Left colon (tissue), 2 donors: ENCODE data around the gene FBLN2. TPM values are rescaled to one million over a fixed set of nuclear protein-coding genes. Genes with fewer than 3 reads are reported as not detected.

Source experiments
- ATAC-seq: fragments of 200-7000 bp; cut with Tn5 transposase; one replicate; pipeline ENCODE4 v1.9.1; 2020; ENCODE audit warnings: mild to moderate bottlenecking, moderate library complexity
- DNase-seq, 2 donors: peaks; one replicate each; pipeline ENCODE4 v3.0.0-alpha.2; 2020
- intact Hi-C, 2 donors: fragments of 100-400 bp; cut with DNase I in 1 of 2; cut with micrococcal nuclease in 1 of 2; formaldehyde crosslinking; loops; one replicate each; pipeline versions ENCODE4 v1.11.2 to v1.14.0; 2022; cut with DNase I, micrococcal nuclease
- total RNA-seq, 2 donors: library from RNA; stranded (reverse); fragmentation: NEBNext Ultra II Directional; extraction: Animal tissue kit (Norgen Biotek cat#: 25700); gene quantifications; one replicate each; pipeline ENCODE4 v1.2.1, GENCODE V29; 2021
- donor health status: DM: no; HTN: no; CAD: no.
- donor health status: DM: yes; HTN: yes; CAD: no.

Gene FBLN2
- total RNA-seq, 2 donors from 2014 or later, result 20.7 to 22.8 TPM

DNA sequence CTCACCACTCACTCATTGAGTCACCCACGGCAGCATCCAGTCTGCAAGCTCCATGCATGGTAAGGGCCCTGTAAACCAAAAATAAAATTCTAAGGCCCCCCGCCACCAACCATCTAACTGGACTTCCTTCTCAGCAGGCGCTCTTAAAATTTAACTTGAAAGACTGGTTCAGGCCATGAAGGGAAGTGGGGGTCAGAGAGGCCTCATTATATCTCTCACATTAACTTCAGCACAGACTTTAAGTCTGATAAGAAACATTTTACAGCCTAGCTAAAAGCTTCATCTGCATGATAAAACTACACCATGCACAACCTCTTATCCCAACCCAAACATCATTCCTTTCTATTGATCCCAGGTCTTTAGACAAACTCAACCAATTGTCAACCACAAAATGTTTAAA, 38.5 kb downstream of the FBLN2 start:
- intact Hi-C loops, result no loop called here
- DNase-seq, result no peak
- no peak for ATAC-seq

DNA sequence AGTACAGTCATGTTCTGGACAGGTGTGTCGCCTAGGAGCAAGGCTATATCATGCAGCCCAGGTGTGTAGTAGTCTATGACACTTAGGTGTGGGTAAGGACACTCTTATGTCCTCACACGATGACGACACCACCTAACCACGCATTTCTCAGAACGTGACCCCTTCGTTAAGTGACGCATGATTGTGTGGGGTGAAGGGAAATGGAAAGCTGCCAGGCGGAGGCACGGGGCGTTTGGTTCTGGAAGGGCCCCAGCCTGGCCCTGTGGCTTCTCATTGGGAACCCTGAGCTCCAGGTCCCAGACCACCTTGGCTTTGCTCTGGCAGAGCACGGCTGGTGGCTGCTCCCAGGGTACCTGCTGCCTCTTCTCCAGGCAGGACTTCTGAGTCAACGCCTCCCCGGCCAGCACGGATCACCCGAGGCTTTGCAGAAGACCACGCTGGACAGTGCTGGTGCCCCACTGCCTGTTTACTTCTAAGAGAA, 39.3 kb downstream of the FBLN2 start:
- intact Hi-C loops, result no loop called here
- ATAC-seq (no peak), DNase-seq (no peak)

DNA sequence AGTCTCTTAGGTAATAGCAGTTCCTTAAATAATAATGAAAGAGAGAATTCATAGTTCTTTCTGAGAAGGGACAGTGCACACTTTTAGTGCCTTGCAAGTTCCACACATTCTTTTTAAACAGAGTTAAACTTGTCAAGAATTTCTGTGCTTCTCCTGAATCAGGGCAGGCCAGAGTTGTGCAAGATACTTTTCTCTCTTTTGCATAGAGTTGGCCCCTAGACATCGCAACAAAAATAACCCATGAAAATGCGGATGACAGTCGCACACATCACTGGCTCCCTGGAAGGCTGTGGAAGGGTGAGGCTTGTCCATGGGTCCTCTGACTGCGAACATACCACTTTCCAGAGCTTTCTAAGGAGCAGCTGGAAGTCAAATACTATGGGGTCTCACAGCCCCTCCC, 40.1 kb downstream of the FBLN2 start:
- DNase-seq (no peak), ATAC-seq (no peak)
- intact Hi-C loops, result no loop called here

DNA sequence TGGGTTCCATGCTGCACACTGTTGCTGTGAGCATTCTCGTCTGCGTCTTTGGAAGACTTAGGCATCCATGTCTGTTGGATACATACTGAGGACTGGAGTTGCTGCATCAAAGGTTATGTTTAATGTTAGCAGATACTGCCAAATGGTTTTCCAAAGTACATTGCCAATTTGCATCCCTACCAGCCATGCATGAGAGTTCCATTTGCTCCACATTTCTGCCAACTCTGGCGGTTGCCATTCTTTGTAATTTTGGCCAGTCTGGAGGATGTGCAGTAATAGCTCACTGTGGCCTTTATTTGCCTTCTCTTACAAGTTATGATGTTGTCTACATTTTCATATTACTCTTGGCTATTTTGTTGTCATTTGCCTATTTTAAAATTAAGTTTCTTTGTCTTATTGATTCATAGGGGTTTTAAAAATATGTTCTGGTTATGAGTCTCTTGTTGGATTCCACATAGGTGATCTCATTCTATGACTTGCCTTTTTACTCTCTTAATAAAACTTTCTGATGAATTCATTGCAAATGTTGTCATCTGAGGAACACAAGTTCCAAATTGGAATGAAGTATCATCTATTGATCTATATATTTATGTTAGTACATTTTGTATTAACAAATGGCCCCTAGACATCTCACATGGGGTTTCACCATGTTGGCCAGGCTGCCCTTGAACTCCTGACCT, 42.1 kb downstream of the FBLN2 start:
- intact Hi-C loops, result no loop called here
- no peak for ATAC-seq
- no peak for DNase-seq

DNA sequence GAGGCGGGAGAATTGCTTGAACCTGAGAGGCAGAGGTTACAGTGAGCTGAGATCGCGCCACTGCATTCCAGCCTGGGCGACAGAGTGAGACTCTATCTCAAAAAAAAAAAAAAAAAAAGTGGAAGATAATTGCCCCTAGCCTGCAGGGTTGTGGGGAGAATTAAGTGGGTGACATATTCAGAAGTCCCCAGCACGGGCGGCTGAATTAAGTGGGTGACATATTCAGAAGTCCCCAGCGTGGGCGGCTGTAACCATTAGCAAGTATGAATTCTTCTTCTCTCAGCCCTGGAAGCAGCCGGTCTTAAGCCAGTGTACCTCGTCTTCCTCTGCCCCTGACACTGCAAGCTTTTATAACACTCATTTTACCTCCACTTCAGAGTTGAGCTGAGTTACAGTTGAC, 44.7 kb downstream of the FBLN2 start:
- ATAC-seq (no peak), DNase-seq (no peak)
- intact Hi-C loops, result no loop called here

DNA sequence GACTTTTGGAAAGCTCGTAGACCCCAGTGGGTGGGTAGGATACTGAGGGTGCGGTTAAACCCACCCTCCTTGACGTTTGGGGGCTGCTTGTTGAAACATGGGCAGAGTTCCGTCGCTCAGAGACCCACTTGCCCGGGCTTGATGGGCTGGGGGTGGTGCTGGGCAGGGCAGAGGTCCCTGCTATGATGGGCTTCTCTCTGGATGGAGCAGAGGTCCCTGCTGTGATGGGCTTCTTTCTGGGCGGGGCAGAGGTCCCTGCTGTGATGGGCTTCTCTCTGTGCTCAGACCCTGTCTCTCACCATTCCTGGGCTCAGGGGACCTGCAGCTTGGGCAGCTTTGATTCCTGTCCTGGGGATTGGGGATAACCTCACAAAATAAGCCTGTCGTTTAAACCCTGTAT, 45.2 kb downstream of the FBLN2 start:
- ATAC-seq (no peak), DNase-seq (no peak)
- intact Hi-C loops, result no loop called here

DNA sequence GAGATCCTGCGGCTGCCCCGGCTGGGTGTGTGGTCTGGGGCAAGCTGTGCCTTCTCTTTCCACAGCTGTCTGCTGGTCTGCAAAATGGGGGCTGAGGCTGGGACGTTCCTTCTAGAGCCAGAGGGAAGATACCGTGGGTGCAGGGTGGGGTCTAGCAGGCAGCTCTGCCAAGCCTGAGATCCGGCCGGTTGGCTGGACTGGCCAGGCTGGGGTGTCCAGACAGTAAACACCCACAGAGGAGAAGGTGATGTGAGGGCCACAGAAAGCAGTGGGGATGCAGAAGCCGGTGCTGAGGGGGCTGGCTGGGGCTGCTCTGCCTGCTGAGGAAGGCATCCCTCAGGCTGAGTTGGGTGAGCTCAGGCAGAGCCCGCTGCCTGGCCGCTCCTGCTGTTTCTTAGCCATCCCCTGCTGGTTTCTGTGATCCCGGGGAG, 46.1 kb downstream of the FBLN2 start:
- ATAC-seq (no peak), DNase-seq (no peak)
- intact Hi-C loops, result no loop called here

DNA sequence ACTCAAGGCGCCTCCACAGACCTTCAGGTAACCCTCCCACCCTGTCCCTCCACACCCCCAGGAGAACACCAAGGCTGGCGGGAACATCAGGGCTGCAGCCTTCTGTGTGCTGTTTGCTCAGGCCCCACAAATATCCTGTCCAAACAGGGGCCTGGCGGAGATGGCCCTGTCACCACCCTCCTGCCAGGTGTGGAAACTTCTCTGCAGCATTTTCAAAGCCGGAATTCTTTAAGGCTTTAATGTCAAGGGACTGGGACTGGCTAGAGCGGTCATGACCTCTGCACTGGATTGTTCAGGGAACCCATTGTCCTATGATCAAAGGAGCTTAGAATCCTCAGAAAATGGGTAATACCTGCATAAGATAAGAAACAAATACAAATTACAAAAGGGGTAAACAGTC, 46.6 kb downstream of the FBLN2 start:
- ATAC-seq (no peak), DNase-seq (no peak)
- intact Hi-C loops, result no loop called here

DNA sequence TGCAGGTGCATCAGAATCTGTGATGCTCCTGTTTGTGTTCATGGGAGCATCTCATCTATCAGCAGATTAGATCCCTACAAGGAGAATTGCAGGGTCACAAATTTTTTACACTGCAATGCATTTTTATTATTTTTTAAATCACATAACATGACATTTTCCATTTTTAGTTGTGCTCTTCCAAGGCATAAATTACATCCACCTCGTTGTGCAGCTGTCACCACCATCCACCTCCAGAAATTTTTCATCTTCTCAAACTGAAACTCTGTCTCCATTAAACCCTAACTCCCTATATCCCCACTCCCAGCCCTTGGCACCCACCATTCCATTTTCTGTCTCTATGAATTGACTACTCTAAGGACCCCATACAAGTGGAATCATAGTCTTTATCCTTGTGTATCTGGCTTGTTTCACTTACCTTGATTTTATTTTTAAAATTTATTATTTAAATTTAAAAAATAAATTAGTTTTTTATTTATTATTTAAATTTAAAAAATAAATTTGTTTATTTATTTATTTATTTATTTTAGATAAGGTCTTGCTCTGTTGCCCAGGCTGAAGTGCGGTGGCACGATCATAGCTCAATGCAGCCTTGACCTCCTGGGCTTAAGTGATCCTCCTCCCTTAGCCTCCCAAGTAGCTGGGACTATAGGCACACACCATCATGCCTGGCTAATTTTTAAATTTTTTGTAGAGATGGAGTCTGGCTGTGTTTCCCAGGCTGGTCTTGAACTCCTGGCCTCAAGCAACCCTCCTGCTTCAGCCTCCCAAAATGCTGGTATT, 47.7 kb downstream of the FBLN2 start:
- no peak for ATAC-seq
- no peak for DNase-seq
- intact Hi-C loops, result no loop called here

DNA sequence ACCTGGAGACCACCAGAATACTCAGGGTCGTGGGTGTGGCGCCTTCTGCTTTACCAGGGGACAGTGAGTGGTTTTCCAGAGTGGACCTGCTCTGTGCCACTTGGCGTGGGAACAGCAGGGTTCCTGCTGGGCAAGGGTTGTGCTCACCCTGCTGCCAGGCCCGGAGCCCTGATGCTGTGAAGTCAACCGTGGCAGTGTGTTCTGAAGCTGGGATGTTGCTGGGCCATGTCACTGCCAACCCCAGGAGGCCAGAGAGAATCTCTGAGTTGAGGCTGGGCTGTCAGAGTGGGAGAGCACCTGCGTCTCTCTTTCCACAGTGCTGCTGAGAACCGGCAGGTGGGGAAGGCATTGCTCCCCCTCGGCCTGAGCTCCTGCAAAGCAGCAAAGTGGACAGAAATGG, 48.7 kb downstream of the FBLN2 start:
- ATAC-seq (no peak), DNase-seq (no peak)
- intact Hi-C loops, result no loop called here

DNA sequence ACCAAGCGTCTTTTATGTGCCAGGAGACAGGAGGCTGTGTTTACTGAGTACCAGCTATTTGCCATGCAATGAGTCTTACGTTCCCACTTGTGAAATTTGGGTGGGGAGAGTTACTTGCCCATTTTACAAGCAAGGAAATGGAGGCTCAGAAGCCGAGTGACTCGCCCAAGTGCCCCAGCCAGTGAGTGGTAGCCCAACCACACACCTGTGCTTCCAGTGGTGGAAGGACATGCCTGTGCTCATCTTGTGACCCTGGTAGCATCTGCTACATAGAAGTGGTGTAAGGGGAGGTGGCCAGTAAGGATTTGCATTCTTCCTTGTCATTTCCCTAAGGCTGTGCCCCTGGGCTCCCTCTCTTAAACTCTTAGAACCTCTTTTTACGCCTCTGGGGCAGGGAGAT, 49.3 kb downstream of the FBLN2 start:
- no peak for ATAC-seq
- intact Hi-C loops, result no loop called here

DNA sequence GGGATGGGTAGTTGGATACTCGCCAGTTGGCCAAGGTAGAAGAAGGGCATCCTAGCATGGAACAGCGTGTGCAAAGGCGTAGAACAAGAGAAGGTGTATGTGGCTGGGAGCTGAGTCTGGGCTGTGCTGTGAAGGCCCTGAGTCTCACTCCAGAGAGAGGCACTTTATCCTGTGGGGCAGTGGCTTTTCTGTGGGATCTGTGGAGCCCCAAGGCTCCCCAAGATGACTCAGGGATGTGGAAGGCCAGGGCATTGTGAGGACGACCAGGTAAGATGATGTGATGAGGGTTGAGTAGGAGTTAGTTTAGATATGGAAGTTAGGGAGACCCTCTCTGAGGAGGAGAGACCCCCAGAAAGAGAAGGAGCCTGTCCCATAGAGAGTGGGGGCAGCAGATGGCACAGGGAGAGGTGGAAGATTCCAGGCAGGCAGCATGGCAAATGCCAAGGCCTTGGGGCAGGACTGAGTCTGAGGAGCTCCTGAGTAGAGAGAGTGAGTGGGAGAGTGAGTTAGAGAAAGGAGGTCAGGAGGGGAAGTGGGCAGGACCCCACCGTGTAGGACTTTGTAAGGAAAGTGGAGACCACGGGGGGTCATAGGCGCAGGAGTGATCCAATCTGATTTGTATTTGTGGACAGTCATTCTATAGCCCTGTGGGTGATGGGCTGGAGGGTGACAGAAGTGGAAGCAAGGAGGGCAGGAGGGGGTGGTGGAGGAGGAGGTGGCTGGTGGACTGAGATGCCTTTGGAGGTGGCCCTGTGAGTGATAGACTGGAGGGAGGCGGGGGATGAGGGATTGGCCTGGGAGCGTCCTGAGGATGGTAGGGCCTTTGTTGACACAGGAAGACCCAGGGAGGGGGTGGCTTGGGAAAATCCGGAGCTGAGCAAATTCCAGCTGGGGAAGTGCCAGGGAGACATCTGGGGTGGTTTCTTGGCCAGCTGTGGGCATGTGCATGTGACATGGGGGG, 50.3 kb downstream of the FBLN2 start:
- ATAC-seq, result no peak
- intact Hi-C loops, result no loop called here
- DNase-seq, result no peak

More for the DNA sequence above, 49.3 kb downstream of the FBLN2 start:
- DNase-seq, result no peak

DNA sequence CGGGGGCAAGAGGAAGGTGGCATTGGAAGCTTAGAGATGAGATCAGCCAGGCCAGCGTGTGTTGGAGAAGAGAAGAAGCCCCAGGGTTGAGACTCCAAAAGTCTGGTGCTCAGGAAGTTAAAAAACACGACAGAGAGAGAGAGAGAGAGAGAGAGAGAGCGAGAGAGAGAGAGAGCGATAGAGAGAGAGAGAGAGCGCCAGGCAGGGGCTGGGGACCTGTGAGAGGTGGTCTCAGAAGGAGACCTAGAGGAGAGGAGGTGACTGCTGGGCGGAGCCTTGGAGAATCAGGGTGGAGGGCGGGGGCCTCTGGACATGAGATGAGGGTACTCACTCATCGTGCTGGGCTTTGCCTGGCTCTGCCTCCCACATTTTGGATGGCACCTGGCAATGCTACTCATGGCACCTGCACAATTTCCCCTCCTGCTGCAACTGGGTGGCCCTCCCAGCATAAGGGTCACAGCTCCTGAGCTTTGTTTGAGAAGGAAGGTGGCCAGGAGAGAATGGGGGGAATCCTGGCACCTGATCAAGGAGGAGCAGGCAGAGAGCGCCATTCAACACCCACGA, 51.0 kb downstream of the FBLN2 start:
- ATAC-seq (no peak), DNase-seq (no peak)
- intact Hi-C loops, result no loop called here

DNA sequence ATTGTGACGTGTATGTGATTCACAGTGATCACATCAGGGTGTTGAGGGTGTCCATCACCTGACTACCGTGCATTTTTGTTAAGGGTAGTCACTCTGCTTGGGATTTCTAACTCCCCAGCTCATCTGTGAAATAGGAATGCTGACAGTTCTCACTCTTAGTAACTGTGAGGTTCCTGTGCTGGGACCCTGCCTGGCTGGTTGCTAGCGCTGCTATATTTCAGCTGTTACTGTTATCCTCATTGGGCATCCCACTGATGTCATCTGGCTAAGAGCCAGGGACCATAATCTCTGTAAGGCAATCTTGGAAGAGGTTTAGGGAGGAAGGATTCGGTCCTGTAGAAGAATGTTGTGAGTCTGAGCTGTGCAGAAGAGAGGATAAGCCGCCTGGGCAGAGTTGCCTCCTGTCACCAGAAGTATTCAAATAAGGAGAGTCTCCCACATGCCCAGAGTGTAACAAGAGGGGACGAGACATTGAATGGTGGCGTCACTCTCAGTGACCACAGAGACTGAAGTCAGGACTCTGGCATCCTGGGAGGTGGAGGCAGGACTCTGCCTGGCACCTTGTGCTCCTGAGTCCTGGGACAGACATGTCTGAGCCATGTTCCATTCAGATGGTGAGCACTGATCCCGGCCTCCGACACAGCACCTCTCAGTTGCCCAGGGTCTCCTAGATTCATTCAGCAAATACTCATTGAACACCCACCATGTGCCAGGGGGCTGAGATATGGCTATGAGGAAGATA, 52.2 kb downstream of the FBLN2 start:
- ATAC-seq (no peak), DNase-seq (no peak)
- intact Hi-C loops, result no loop called here

DNA sequence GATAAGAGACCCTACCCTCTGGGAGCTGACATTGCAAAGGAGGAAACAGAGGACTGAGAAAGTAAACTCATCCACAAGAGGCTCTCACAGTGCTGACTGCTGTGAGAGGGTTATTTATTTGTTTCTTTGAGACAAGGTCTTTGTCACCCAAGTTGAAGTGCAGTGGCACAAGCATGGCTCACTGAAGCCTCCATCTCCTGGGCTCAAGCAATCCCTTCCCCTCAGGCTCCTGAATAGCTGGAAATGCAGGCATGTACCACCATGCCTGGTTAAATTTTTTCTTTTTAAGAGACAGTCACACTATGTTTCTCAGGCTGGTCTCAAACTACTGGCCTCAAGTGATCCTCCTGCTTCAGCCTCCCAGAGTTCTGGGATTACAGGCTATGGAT, 52.8 kb downstream of the FBLN2 start:
- intact Hi-C loops, result no loop called here
- DNase-seq (no peak), ATAC-seq (no peak)

DNA sequence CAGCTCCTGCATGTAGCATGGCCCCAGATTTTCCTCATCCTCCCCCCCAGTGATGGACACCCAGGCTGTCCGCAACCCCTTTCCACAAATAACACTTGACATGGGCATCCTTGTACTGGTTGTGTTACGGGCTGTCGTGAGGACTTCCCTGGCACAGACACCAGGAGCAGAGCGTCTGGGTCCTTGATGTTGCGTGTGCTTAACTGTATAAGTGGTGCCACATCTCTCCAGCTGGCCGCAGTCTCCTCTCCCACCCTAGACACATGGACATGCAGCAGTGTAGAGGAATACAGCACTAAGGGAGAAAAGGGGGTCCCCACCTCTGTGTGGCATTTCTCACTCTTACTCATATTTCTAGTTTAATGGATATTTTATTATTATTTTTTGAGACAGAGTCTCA, 56.6 kb downstream of the FBLN2 start:
- DNase-seq (no peak), ATAC-seq (no peak)
- intact Hi-C loops, result no loop called here

DNA sequence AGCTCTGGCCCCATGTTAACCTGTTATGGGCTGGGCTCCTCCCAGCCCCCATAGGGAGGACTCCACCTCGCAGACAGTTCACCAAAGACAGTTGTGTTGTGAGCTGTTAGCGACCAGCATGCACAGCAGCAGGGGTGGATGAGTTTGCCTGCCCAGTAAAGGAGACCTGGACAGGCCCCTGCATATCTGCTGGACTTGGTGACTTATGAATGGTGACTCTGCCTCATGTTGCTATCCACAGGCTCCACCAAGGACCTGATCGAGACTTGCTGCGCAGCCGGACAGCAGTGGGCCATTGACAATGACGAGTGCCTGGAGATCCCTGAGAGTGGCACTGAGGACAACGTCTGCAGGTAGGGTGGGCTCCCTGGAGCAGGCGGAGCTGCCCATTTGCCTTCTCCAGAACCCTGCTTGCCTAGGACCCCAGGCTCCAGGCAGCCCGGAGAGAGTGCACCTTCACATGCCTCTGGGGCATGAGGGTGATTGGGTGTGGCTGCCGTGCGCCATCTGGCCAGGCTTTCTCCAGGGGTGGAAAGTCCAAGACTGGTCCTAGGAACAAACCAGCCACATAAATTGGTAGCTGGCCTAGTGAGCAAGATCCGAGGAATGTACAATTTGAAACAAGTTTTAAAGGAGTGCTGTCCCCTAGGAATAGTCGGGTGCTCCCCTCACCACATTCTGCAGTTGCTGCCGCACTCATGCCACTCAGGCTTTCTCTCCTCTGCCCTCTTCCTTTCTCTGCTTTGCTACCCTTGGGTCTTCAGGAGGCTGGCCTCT, 59.1 kb downstream of the FBLN2 start:
- intact Hi-C loops, result no loop called here
- ATAC-seq, result no peak
- DNase-seq, result no peak
